ENCODE results near the gene HSP90AA1.

- TF ChIP-seq CTCF (IDR thresholded peaks at IDR 0.05) (no peak), POLR2A (IDR thresholded peaks at IDR 0.05) (no peak)
Measured at GRCh38 chr14:102056694-102057442, 30.0 kb downstream of the HSP90AA1 start.

Data from body of pancreas (tissue), 4 donors.